ENCODE data around the gene LINGO1. TPM values are rescaled to one million over a fixed set of nuclear protein-coding genes. Genes with fewer than 3 reads are reported as not detected.

The LINGO1 gene
- polyA plus RNA-seq, 1 of the 3 experiments (the other 2 are of a cell fraction): 0.56 TPM

- no peaks in the 10 kb centered on the region for H3K36me3 ChIP-seq (replicated peaks in 1 of 2; ENCODE audit: control insufficient read depth in 1 of 2, insufficient read depth in 2 of 2, low read length in 1 of 2)
- WGBS (ENCODE audit: low lambda C conversion rate): 58% methylated on average over 16 of the region's 16 CpGs
- POLR2A ChIA-PET: no interaction called here
- H3K79me2 ChIP-seq (ENCODE audit: insufficient read depth): no peaks in the 10 kb centered on the region
- H3K4me1 ChIP-seq (ENCODE audit: control insufficient read depth in 1 of 2, insufficient read depth in 2 of 2, low read depth in 1 of 2, low read length in 1 of 2): peaks cover 0 to 32% of the 10 kb centered on the region in 2 experiments; a peak in 2 of 4 replicates
- H3K27me3 ChIP-seq (ENCODE audit: insufficient read depth): peaks cover 6% of the 10 kb centered on the region; the same call in 1 of the 2 replicates
- CTCF ChIA-PET: interaction anchor here (0.7 to 1.6 kb wide), 4 partner anchors 37 to 52 kb away, joined by 3 to 6 read pairs (median 4); no protein-coding TSS in a partner anchor
- H3K27ac ChIP-seq (ENCODE audit: low read depth in 2 of 2, low read length in 1 of 2): no peak overlapping the region
- H3K9me2 ChIP-seq: no peaks in the 10 kb centered on the region
- H4K20me1 ChIP-seq (ENCODE audit: insufficient read depth): no peaks in the 10 kb centered on the region
- H3F3A ChIP-seq (replicated peaks; ENCODE audit: insufficient read depth): no peaks in the 10 kb centered on the region
- no peak for TF ChIP-seq PBX3 (IDR thresholded peaks at IDR 0.05)
- TF ChIP-seq MXI1 (IDR thresholded peaks at IDR 0.05; ENCODE audit: low read depth, low read length): no peak
- no peak for TF ChIP-seq EP300 (IDR thresholded peaks at IDR 0.05; ENCODE audit: borderline replicate concordance in 1 of 2, low read depth in 1 of 2, low read length in 1 of 2)
- no peak for TF ChIP-seq TAF1 (IDR thresholded peaks at IDR 0.05; ENCODE audit: borderline replicate concordance, low read depth, low read length)
- TF ChIP-seq EZH2phosphoT487 (IDR thresholded peaks at IDR 0.05; ENCODE audit: borderline replicate concordance, low read depth): no peak
- no peak for TF ChIP-seq POLR2AphosphoS5 (IDR thresholded peaks at IDR 0.05; ENCODE audit: low read depth, low read length)
- TF ChIP-seq TEAD4 (IDR thresholded peaks at IDR 0.05; ENCODE audit: borderline replicate concordance, insufficient read depth): no peak
- TF ChIP-seq RXRA (IDR thresholded peaks at IDR 0.05; ENCODE audit: borderline replicate concordance, low read depth): no peak
- no peak for TF ChIP-seq JUND (IDR thresholded peaks at IDR 0.05)
- TF ChIP-seq ELF1 (IDR thresholded peaks at IDR 0.05): no peak
- no peak for TF ChIP-seq SIN3A (IDR thresholded peaks at IDR 0.05; ENCODE audit: borderline replicate concordance, low read depth, low read length)
- TF ChIP-seq GATA2 (CRISPR knock-in tag; IDR thresholded peaks at IDR 0.05): no peak
- no peak for TF ChIP-seq USF1 (IDR thresholded peaks at IDR 0.05; ENCODE audit: borderline replicate concordance, low read depth)
- no peak for TF ChIP-seq SMC3 (IDR thresholded peaks at IDR 0.05; ENCODE audit: low read depth, low read length)
- H3K4me3 ChIP-seq (ENCODE audit: low read depth in 2 of 2, low read length in 1 of 2): no peak overlapping the region
- no peak overlapping the region for H3K4me2 ChIP-seq
- DNase-seq: no peak
- no peak overlapping the region for H3K9ac ChIP-seq
- H2AFZ ChIP-seq (ENCODE audit: low read depth): no peak overlapping the region
- no peaks in the 10 kb centered on the region for H3K9me3 ChIP-seq
Observed at GRCh38 chr15:77580996-77581682, 51.6 kb downstream of the LINGO1 start.

DNA sequence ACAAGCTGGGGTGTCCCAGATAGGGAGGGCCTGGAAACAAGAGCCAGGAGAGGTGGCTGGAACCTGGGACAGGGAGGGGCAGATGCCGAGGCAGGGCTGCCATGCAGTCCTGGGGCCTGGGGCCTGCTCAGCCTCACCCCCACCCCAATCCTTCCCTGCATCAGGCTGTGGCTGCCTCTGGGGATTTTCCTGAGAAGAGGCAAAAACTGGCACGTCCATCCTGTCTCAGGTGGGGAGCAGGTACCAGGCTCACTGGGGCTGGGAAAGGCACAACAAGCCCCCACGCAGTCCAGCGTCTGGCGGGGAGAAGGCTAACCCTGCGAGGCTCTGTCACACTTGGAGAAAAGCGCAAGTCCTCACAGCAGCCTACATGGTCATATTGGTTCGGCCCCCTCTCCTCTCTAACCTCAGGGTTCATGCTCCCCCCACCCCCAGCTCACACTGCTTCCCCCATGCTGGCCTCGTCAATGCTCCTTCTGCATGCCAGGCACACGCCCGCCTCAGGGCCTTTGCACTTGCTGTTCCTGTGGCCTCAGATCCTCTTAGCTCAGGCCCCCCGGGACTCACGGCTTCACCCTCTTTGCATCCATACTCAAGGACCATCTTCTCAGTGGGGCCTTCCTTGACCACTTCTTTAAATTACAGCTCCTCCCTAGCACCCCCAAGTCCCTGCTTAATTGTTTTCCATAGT lies 53.1 kb downstream of the LINGO1 start:
- CTCF ChIA-PET: interaction anchor here (0.6 to 3.0 kb wide), 5 partner anchors 28 to 678 kb away, joined by 3 to 14 read pairs (median 3); no protein-coding TSS in a partner anchor
- POLR2A ChIA-PET: no interaction called here

More for the DNA sequence above, 53.1 kb downstream of the LINGO1 start:
- 74% methylated on average over 11 of the region's 13 CpGs for WGBS (ENCODE audit: low lambda C conversion rate)
- H3K9ac ChIP-seq: no peak overlapping the region
- TF ChIP-seq TAF1 (IDR thresholded peaks at IDR 0.05; ENCODE audit: borderline replicate concordance, low read depth, low read length) (no peak), CHD2 (IDR thresholded peaks at IDR 0.05; ENCODE audit: low read length, partially characterized antibody) (no peak), FOXM1 (IDR thresholded peaks at IDR 0.05; ENCODE audit: low read depth) (no peak), EP300 (IDR thresholded peaks at IDR 0.05; ENCODE audit: borderline replicate concordance in 1 of 2, low read depth in 1 of 2, low read length in 1 of 2) (no peak), GATA2 (CRISPR knock-in tag; IDR thresholded peaks at IDR 0.05) (no peak), SMC3 (IDR thresholded peaks at IDR 0.05; ENCODE audit: low read depth, low read length) (no peak), USF2 (IDR thresholded peaks at IDR 0.05; ENCODE audit: borderline replicate concordance, low read depth, low read length) (no peak), NRF1 (IDR thresholded peaks at IDR 0.05; ENCODE audit: low read depth, low read length) (no peak), RXRA (IDR thresholded peaks at IDR 0.05; ENCODE audit: borderline replicate concordance, low read depth) (no peak), USF1 (IDR thresholded peaks at IDR 0.05; ENCODE audit: borderline replicate concordance, low read depth) (no peak)
- H3K4me2 ChIP-seq: no peak overlapping the region
- H3K27ac ChIP-seq (ENCODE audit: low read depth in 2 of 2, low read length in 1 of 2): no peak overlapping the region
- no peaks in the 10 kb centered on the region for H3K9me2 ChIP-seq
- no peaks in the 10 kb centered on the region for H3K79me2 ChIP-seq (ENCODE audit: insufficient read depth)
- H3K9me3 ChIP-seq: no peaks in the 10 kb centered on the region
- H2AFZ ChIP-seq (ENCODE audit: low read depth): no peak overlapping the region
- no peaks in the 10 kb centered on the region for H3K36me3 ChIP-seq (replicated peaks in 1 of 2; ENCODE audit: control insufficient read depth in 1 of 2, insufficient read depth in 2 of 2, low read length in 1 of 2)
- H3K4me1 ChIP-seq (ENCODE audit: control insufficient read depth in 1 of 2, insufficient read depth in 2 of 2, low read depth in 1 of 2, low read length in 1 of 2): peaks cover 0 to 32% of the 10 kb centered on the region in 2 experiments; a peak in 2 of 4 replicates
- no peaks in the 10 kb centered on the region; the same call in 1 of the 2 replicates for H3K27me3 ChIP-seq (ENCODE audit: insufficient read depth)
- no peak for DNase-seq
- H3F3A ChIP-seq (replicated peaks; ENCODE audit: insufficient read depth): no peaks in the 10 kb centered on the region
- no peaks in the 10 kb centered on the region for H4K20me1 ChIP-seq (ENCODE audit: insufficient read depth)
- no peak overlapping the region for H3K4me3 ChIP-seq (ENCODE audit: low read depth in 2 of 2, low read length in 1 of 2)

Measured in SK-N-SH (cell line).